ENCODE results near the gene FERMT2.
A peak's percentile ranks its signal among the peaks of the same experiment; 100 is the strongest.

The FERMT2 gene

GRCh38 chr14:52950898-52951680 is at the start of gene FERMT2:
FERMT2 (minus strand) TSS chr14:52951050; CDS start chr14:52950568, 482 bp downstream.
- no peak for TF ChIP-seq CTCF (IDR thresholded peaks at IDR 0.05; ENCODE audit: low read depth, low read length)
- DNase-seq (ENCODE audit: extremely low read depth, low read depth): peak; percentile 77

- no peak for TF ChIP-seq CTCF (IDR thresholded peaks at IDR 0.05; ENCODE audit: low read depth, low read length)
- DNase-seq (ENCODE audit: extremely low read depth, low read depth): peak; percentile 77
These were observed 47.6 kb upstream of the FERMT2 start for GRCh38 chr14:52998376-52999015.

- no peak for DNase-seq (ENCODE audit: extremely low read depth, low read depth)
- no peak for TF ChIP-seq CTCF (IDR thresholded peaks at IDR 0.05; ENCODE audit: low read depth, low read length)
These were observed 45.6 kb upstream of the FERMT2 start for GRCh38 chr14:52996493-52996892.

GRCh38 chr14:52995998-52996397 is 45.1 kb upstream of the FERMT2 start:
- no peak for TF ChIP-seq CTCF (IDR thresholded peaks at IDR 0.05; ENCODE audit: low read depth, low read length)

GRCh38 chr14:52992236-52992870 is 41.5 kb upstream of the FERMT2 start:
- TF ChIP-seq CTCF (IDR thresholded peaks at IDR 0.05; ENCODE audit: low read depth, low read length): no peak

More at GRCh38 chr14:52995998-52996397, 45.1 kb upstream of the FERMT2 start:
- no peak for DNase-seq (ENCODE audit: extremely low read depth, low read depth)

GRCh38 chr14:52988139-52988538 is 37.3 kb upstream of the FERMT2 start:
- TF ChIP-seq CTCF (IDR thresholded peaks at IDR 0.05; ENCODE audit: low read depth, low read length): no peak
- DNase-seq (ENCODE audit: extremely low read depth, low read depth): no peak

More at GRCh38 chr14:52992236-52992870, 41.5 kb upstream of the FERMT2 start:
- DNase-seq (ENCODE audit: extremely low read depth, low read depth): no peak

- TF ChIP-seq CTCF (IDR thresholded peaks at IDR 0.05; ENCODE audit: low read depth, low read length): no peak
- DNase-seq (ENCODE audit: extremely low read depth, low read depth): no peak
These were observed 36.7 kb upstream of the FERMT2 start for GRCh38 chr14:52987514-52987913.
